Astrocyte of the hippocampus (primary cell): ENCODE data around the gene PMAIP1.
"Not testable (repeated sequence)": the region's sequence is repeated elsewhere in the genome, so short reads cannot be mapped to it uniquely, and the experiment has no call there.

Experiments
- DNase-seq: peaks from one replicate; pipeline ENCODE4 v3.0.0; 2011; ENCODE audit warnings: low read depth, low spot score

The PMAIP1 gene

GRCh38 chr18:59884351-59884750, 15.4 kb upstream of the PMAIP1 start:
- DNase-seq: peak; percentile 14

GRCh38 chr18:59885579-59886163, 14.1 kb upstream of the PMAIP1 start:
- DNase-seq: peak; percentile 63

GRCh38 chr18:59886399-59886798, 13.4 kb upstream of the PMAIP1 start:
- not testable (repeated sequence) for DNase-seq

GRCh38 chr18:59892123-59892522, 7.7 kb upstream of the PMAIP1 start:
- DNase-seq: no peak

GRCh38 chr18:59893971-59894370, 5.8 kb upstream of the PMAIP1 start:
- no peak for DNase-seq

GRCh38 chr18:59897321-59897954, 2.4 kb upstream of the PMAIP1 start:
- DNase-seq: no peak

- DNase-seq: no peak
Measured at GRCh38 chr18:59898093-59898492, 1.7 kb upstream of the PMAIP1 start.

GRCh38 chr18:59898609-59899297, 1.0 kb upstream of the PMAIP1 start:
- DNase-seq: no peak

GRCh38 chr18:59900222-59901128, 679 bp downstream of the PMAIP1 start:
- peak; percentile 76 for DNase-seq

- peak; percentile 71 for DNase-seq
Measured at GRCh38 chr18:59902131-59902992, 2.6 kb downstream of the PMAIP1 start.

- no peak for DNase-seq
Measured at GRCh38 chr18:59902993-59903610, 3.3 kb downstream of the PMAIP1 start.

- no peak for DNase-seq
Measured at GRCh38 chr18:59904011-59904601, 4.3 kb downstream of the PMAIP1 start.

GRCh38 chr18:59905686-59906091, 5.9 kb downstream of the PMAIP1 start:
- no peak for DNase-seq

- DNase-seq: no peak
Measured at GRCh38 chr18:59906203-59906602, 6.4 kb downstream of the PMAIP1 start.

- no peak for DNase-seq
Measured at GRCh38 chr18:59907172-59907571, 7.4 kb downstream of the PMAIP1 start.

GRCh38 chr18:59907660-59908059, 7.9 kb downstream of the PMAIP1 start:
- no peak for DNase-seq

- no peak for DNase-seq
Measured at GRCh38 chr18:59908799-59909198, 9.0 kb downstream of the PMAIP1 start.

GRCh38 chr18:59909289-59910036, 9.7 kb downstream of the PMAIP1 start:
- no peak for DNase-seq

- DNase-seq: peak; percentile 36
Measured at GRCh38 chr18:59910967-59911366, 11.2 kb downstream of the PMAIP1 start.
